ENCODE data around the gene TIMM23. TPM values are rescaled to one million over a fixed set of nuclear protein-coding genes. Genes with fewer than 3 reads are reported as not detected.

The TIMM23 gene
- total RNA-seq, 1 experiment from 2014 or later, result 103 TPM

DNA sequence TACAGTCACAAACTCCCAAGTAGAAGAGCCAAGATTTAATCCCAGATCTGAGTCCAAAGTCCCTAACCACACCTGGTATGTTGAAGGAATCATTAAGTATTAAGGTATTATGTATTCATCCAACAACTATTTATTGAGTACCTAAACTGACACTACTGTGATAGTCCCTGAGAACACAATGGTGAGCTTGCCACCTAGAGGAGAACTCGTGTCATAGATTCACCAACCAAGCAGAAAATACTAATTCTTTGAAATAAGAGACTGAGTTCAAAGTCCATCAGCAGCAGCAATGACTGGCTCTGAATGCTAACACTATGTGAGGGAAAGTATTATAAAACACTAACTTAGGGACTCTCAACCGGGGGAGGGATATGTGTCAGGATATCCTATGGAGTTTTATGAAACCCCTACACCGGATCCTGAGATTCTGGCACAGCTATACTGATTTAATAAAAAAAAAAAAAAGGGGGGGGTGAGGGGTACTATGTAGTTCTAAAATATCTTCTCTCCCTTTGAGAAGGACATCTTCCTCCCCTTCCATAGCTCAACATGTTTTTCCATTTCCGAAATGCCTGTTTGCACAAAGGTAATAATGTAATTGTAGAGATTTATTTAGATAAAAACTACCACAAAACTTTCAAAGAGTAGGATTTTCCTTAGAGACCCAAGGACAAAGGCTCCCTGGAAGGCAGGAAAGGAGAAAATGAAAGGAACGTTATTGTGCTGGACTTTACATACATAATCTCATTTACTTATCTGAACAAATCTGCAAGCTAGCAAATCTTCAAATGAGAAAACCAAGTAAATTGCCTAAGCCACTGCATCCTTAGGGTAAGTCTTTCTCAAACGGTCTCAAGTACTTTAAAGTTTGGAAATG, 56.5 kb downstream of the TIMM23 start:
- Histone ChIP-seq H3K36me3 (ENCODE audit: control insufficient read depth, insufficient read depth, low read length) (no peaks in the 10 kb centered on the region), H3K9me3 (ENCODE audit: control insufficient read depth, insufficient read depth, low read depth, low read length) (no peaks in the 10 kb centered on the region), H3K27ac (ENCODE audit: low read length) (peak overlapping the region; percentile 86), H3K27me3 (ENCODE audit: control insufficient read depth, insufficient read depth, low read length) (no peaks in the 10 kb centered on the region), H3K4me1 (ENCODE audit: control insufficient read depth, insufficient read depth, low read length) (peaks cover 50% of the 10 kb centered on the region), H3K4me3 (ENCODE audit: low read depth in 2 of 2, low read length in 2 of 2) (peak overlapping the region; percentile 67 to 72)
- DNase-seq (ENCODE audit: low read depth, low spot score) (peak; percentile 51), ATAC-seq (peak; percentile 22; the same call in 1 of the 2 replicates)
- ChIA-PET CTCF (interaction anchor here (0.6 kb wide), 1 partner anchor 1242 kb away, joined by 4 read pairs; no protein-coding TSS in a partner anchor), POLR2A (interaction anchor here (0.5 to 1.2 kb wide), 3 partner anchors 14 to 55 kb away, joined by 3 to 8 read pairs (median 3); no protein-coding TSS in a partner anchor)
- in situ Hi-C loops (cut with HindIII; ENCODE audit: low pct_unique_long_range_greater_than_20kb, low sequenced_read_pairs), result no loop called here
- no peak for TF ChIP-seq SIN3A (IDR thresholded peaks at IDR 0.05; ENCODE audit: borderline replicate concordance, insufficient read depth, low read depth, low read length)
- TF ChIP-seq, protein P1, sequence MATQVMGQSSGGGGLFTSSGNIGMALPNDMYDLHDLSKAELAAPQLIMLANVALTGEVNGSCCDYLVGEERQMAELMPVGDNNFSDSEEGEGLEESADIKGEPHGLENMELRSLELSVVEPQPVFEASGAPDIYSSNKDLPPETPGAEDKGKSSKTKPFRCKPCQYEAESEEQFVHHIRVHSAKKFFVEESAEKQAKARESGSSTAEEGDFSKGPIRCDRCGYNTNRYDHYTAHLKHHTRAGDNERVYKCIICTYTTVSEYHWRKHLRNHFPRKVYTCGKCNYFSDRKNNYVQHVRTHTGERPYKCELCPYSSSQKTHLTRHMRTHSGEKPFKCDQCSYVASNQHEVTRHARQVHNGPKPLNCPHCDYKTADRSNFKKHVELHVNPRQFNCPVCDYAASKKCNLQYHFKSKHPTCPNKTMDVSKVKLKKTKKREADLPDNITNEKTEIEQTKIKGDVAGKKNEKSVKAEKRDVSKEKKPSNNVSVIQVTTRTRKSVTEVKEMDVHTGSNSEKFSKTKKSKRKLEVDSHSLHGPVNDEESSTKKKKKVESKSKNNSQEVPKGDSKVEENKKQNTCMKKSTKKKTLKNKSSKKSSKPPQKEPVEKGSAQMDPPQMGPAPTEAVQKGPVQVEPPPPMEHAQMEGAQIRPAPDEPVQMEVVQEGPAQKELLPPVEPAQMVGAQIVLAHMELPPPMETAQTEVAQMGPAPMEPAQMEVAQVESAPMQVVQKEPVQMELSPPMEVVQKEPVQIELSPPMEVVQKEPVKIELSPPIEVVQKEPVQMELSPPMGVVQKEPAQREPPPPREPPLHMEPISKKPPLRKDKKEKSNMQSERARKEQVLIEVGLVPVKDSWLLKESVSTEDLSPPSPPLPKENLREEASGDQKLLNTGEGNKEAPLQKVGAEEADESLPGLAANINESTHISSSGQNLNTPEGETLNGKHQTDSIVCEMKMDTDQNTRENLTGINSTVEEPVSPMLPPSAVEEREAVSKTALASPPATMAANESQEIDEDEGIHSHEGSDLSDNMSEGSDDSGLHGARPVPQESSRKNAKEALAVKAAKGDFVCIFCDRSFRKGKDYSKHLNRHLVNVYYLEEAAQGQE (IDR thresholded peaks at IDR 0.05; ENCODE audit: insufficient read depth in 1 of 2, low read depth in 2 of 2, low read length in 1 of 2), result no peak
- no peak for TF ChIP-seq TCF7L2 (IDR thresholded peaks at IDR 0.05; ENCODE audit: low read depth, low read length)
- TF ChIP-seq, protein P2, sequence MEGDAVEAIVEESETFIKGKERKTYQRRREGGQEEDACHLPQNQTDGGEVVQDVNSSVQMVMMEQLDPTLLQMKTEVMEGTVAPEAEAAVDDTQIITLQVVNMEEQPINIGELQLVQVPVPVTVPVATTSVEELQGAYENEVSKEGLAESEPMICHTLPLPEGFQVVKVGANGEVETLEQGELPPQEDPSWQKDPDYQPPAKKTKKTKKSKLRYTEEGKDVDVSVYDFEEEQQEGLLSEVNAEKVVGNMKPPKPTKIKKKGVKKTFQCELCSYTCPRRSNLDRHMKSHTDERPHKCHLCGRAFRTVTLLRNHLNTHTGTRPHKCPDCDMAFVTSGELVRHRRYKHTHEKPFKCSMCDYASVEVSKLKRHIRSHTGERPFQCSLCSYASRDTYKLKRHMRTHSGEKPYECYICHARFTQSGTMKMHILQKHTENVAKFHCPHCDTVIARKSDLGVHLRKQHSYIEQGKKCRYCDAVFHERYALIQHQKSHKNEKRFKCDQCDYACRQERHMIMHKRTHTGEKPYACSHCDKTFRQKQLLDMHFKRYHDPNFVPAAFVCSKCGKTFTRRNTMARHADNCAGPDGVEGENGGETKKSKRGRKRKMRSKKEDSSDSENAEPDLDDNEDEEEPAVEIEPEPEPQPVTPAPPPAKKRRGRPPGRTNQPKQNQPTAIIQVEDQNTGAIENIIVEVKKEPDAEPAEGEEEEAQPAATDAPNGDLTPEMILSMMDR (IDR thresholded peaks at IDR 0.05), result peak; percentile 75; the same call in 1 of the 2 replicates
- TSS peak; percentile 76 for BruUV-seq (replicated peaks)
- intact Hi-C loops (cut with micrococcal nuclease; ENCODE audit: unreplicated experiment), result no loop called here

DNA sequence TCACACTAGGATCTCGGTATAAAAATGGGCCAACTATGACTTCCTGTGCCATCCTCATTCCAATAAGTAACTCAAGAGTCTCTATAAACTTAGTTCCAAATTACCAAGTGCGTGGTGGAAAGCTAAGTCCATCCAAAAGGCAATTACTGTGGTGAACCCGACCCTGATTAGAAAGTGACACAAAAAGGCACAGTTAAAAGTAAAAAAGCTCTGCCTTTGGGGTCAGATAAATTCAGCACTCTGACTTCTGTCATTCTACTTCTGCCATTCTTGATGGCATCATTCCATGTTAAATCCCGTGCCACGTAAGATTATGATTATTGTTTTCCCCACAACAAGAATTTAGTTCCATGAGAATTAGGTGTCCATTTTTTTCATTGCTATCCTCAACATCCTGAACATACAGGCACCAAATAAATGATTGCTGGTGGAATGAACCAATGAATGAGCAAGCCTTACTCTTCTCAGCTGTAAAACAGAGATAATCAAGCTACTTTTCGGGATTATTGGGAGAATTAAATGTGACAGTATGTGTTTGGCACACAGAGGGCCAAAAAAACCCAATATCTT, 57.3 kb downstream of the TIMM23 start:
- H3K4me3 ChIP-seq (ENCODE audit: low read depth in 2 of 2, low read length in 2 of 2), result peak overlapping the region; percentile 67 to 72
- H3K27ac ChIP-seq (ENCODE audit: low read length), result peak overlapping the region; percentile 86
- POLR2A ChIA-PET, result interaction anchor here (0.8 to 1.2 kb wide), 2 partner anchors 14 to 47 kb away, joined by 3 to 8 read pairs; no protein-coding TSS in a partner anchor
- H3K4me1 ChIP-seq (ENCODE audit: control insufficient read depth, insufficient read depth, low read length), result peaks cover 43% of the 10 kb centered on the region
- no peak for ATAC-seq
- no peaks in the 10 kb centered on the region for H3K27me3 ChIP-seq (ENCODE audit: control insufficient read depth, insufficient read depth, low read length)
- H3K36me3 ChIP-seq (ENCODE audit: control insufficient read depth, insufficient read depth, low read length), result no peaks in the 10 kb centered on the region
- H3K9me3 ChIP-seq (ENCODE audit: control insufficient read depth, insufficient read depth, low read depth, low read length), result no peaks in the 10 kb centered on the region
- intact Hi-C loops (cut with micrococcal nuclease; ENCODE audit: unreplicated experiment), result no loop called here
- in situ Hi-C loops (cut with HindIII; ENCODE audit: low pct_unique_long_range_greater_than_20kb, low sequenced_read_pairs), result no loop called here
- BruUV-seq (replicated peaks), result no TSS peak
- TF ChIP-seq POLR2AphosphoS5 (IDR thresholded peaks at IDR 0.05; ENCODE audit: low read depth, low read length) (no peak), SIN3A (IDR thresholded peaks at IDR 0.05; ENCODE audit: borderline replicate concordance, insufficient read depth, low read depth, low read length) (no peak), TCF7L2 (IDR thresholded peaks at IDR 0.05; ENCODE audit: low read depth, low read length) (no peak)
- TF ChIP-seq, protein P2 (IDR thresholded peaks at IDR 0.05), result no peak
- TF ChIP-seq, protein P1 (IDR thresholded peaks at IDR 0.05; ENCODE audit: insufficient read depth in 1 of 2, low read depth in 2 of 2, low read length in 1 of 2), result no peak
- CTCF ChIA-PET, result no interaction called here
- no peak for DNase-seq (ENCODE audit: low read depth, low spot score)
